Tibial nerve (tissue), 4 donors: ENCODE results near the gene NUDT21. TPM values are rescaled to one million over a fixed set of nuclear protein-coding genes. Genes with fewer than 3 reads are reported as not detected.
"Not testable (repeated sequence)": the region's sequence is repeated elsewhere in the genome, so short reads cannot be mapped to it uniquely, and the experiment has no call there.

Source experiments
- DNase-seq, 2 donors: peaks; one replicate each; pipeline ENCODE4 v3.0.0-alpha.2; 2019; ENCODE audit warnings: low spot score in 2 of 2
- H3K27ac ChIP-seq, 4 donors: fragments of 200-600 bp; sonication (generic) in 3 of 4; one replicate each; pipeline ENCODE4 v1.5.1; 2017 to 2019; ENCODE audit warnings: mild to moderate bottlenecking in 1 of 4
- H3K27me3 ChIP-seq, 2 donors: fragments of 200-600 bp; sonication (generic) in 1 of 2; one replicate each; pipeline versions ENCODE4 v1.5.1 to v1.6.0; 2017 to 2019
- H3K36me3 ChIP-seq, 3 donors: fragments of 200-600 bp; sonication (generic); one replicate each; pipeline ENCODE4 v1.5.1; 2018 to 2019
- H3K4me1 ChIP-seq, 4 donors: fragments of 200-600 bp; sonication (generic) in 3 of 4; one replicate each; pipeline ENCODE4 v1.5.1; 2017 to 2019
- H3K4me3 ChIP-seq, 4 donors: fragments of 200-600 bp; sonication (generic) in 3 of 4; one replicate each; pipeline ENCODE4 v1.5.1; 2017 to 2019; ENCODE audit warnings: mild to moderate bottlenecking in 1 of 4, moderate library complexity in 1 of 4
- H3K9me3 ChIP-seq, 4 donors: fragments of 200-600 bp; sonication (generic) in 3 of 4; one replicate each; pipeline ENCODE4 v1.5.1; 2017 to 2019
- CTCF ChIP-seq, 5 experiments: fragments of 200-600 bp in 3 of 5; fragments of 450-650 bp in 2 of 5; sonication (generic) in 3 of 5; IDR thresholded peaks; one replicate each; pipeline ENCODE4 v1.5.1; 2016 to 2019; ENCODE audit warnings: antibody characterized with exemption in 5 of 5, mild to moderate bottlenecking in 3 of 5, moderate library complexity in 2 of 5
- EP300 ChIP-seq, 2 donors: sonication (generic); formaldehyde crosslinking; IDR thresholded peaks; one replicate each; pipeline ENCODE4 v1.6.1; 2017; ENCODE audit warnings: antibody characterized with exemption in 2 of 2, mild to moderate bottlenecking in 1 of 2
- POLR2A ChIP-seq, 2 donors: fragments of 450-650 bp; IDR thresholded peaks; one replicate each; pipeline ENCODE4 v1.6.1; 2017; ENCODE audit warnings: antibody characterized with exemption in 2 of 2, mild to moderate bottlenecking in 2 of 2, moderate library complexity in 2 of 2
- WGBS, 2 donors: methylation state at CpG; one replicate each; pipeline ENCODE4 v1.1.5; 2018; 5-methylcytosine and 5-hydroxymethylcytosine counted together
- total RNA-seq, 4 donors: library from RNA; depleted of rRNA; stranded (reverse); fragments of >200 nt; gene quantifications; one replicate each; pipeline ENCODE4 v1.1.0, GENCODE V29; 2016

NUDT21 gene
- 10 to 100 TPM; 41.5 to 57.3 (median 47.2) TPM for total RNA-seq

GRCh38 chr16:56450986-56451752 is at the start of gene NUDT21, which contains the start of gene OGFOD1:
Gene NUDT21, minus strand, starts transcription at chr16:56451332. Its CDS starts 130 bp downstream, at chr16:56451202.
Gene OGFOD1, plus strand, starts transcription at chr16:56451554. Its CDS starts 59 bp downstream, at chr16:56451613.
- Histone ChIP-seq H3K36me3 (peaks cover 0 to 38% (median 0%) of the 10 kb centered on the region in 3 donors), H3K27ac (peak within 1 kb of the TSS; percentile 63 to 83 (median 81)), H3K4me1 (peaks cover 7 to 52% (median 29%) of the 10 kb centered on the region in 4 donors), H3K27me3 (no peaks in the 10 kb centered on the region), H3K9me3 (no peaks in the 10 kb centered on the region), H3K4me3 (peak within 1 kb of the TSS; percentile 76 to 93 (median 90))
- TF ChIP-seq CTCF (IDR thresholded peaks at IDR 0.05) (no peak), POLR2A (IDR thresholded peaks at IDR 0.05) (peak; percentile 42 to 70), EP300 (IDR thresholded peaks at IDR 0.05) (peak; percentile 36 to 83)
- WGBS, 2 donors, result 0 to 1% methylated on average over 26 to 46 of the region's 56 CpGs
- peak; percentile 83 to 93 for DNase-seq

- Histone ChIP-seq H3K4me1 (no peaks in the 10 kb centered on the region), H3K27ac (no peak overlapping the region), H3K27me3 (no peaks in the 10 kb centered on the region), H3K36me3 (peaks cover 0 to 95% (median 0%) of the 10 kb centered on the region in 3 donors), H3K9me3 (no peaks in the 10 kb centered on the region), H3K4me3 (no peak overlapping the region)
- TF ChIP-seq EP300 (IDR thresholded peaks at IDR 0.05) (no peak), CTCF (IDR thresholded peaks at IDR 0.05) (no peak)
- DNase-seq, result no peak
- WGBS, 2 donors, result 85 to 100% methylated on average over 1 of the region's 1 CpG
Measured at GRCh38 chr16:56493815-56494214, 42.7 kb upstream of the NUDT21 start.

- Histone ChIP-seq H3K27ac (no peak overlapping the region), H3K36me3 (peaks cover 0 to 93% (median 0%) of the 10 kb centered on the region in 3 donors), H3K4me3 (no peak overlapping the region), H3K9me3 (no peaks in the 10 kb centered on the region), H3K4me1 (no peaks in the 10 kb centered on the region), H3K27me3 (no peaks in the 10 kb centered on the region)
- 76 to 84% methylated on average over 2 of the region's 2 CpGs for WGBS, 2 donors
- TF ChIP-seq POLR2A (IDR thresholded peaks at IDR 0.05) (no peak), EP300 (IDR thresholded peaks at IDR 0.05) (no peak), CTCF (IDR thresholded peaks at IDR 0.05) (no peak)
- no peak for DNase-seq
Measured at GRCh38 chr16:56493126-56493525, 42.0 kb upstream of the NUDT21 start.

GRCh38 chr16:56491657-56492261 is 40.6 kb upstream of the NUDT21 start:
- DNase-seq, result no peak
- no peak for TF ChIP-seq CTCF (IDR thresholded peaks at IDR 0.05)
- TF ChIP-seq EP300 (IDR thresholded peaks at IDR 0.05), result no peak
- TF ChIP-seq POLR2A (IDR thresholded peaks at IDR 0.05), result no peak
- Histone ChIP-seq H3K4me1 (peaks cover 0 to 6% (median 2%) of the 10 kb centered on the region in 4 donors), H3K36me3 (peaks cover 0 to 79% (median 0%) of the 10 kb centered on the region in 3 donors), H3K4me3 (no peak overlapping the region), H3K27ac (no peak overlapping the region), H3K9me3 (no peaks in the 10 kb centered on the region), H3K27me3 (no peaks in the 10 kb centered on the region)
- 87 to 90% methylated on average over 4 of the region's 4 CpGs for WGBS, 2 donors

GRCh38 chr16:56488868-56489267 is 37.7 kb upstream of the NUDT21 start:
- 95% methylated on average over 1 of the region's 1 CpG for WGBS, 2 donors
- not testable (repeated sequence) for H3K9me3 ChIP-seq, H3K4me3 ChIP-seq, DNase-seq, H3K4me1 ChIP-seq, H3K27me3 ChIP-seq
- H3K36me3 ChIP-seq, result peaks cover 0 to 78% (median 0%) of the 10 kb centered on the region in 3 donors
- H3K27ac ChIP-seq, result peak overlapping the region in 3 of 4 donors; percentile 48 to 76 (median 73)
